Spleen (tissue), 11 donors: ENCODE data around the gene SP4. TPM values are rescaled to one million over a fixed set of nuclear protein-coding genes. Genes with fewer than 3 reads are reported as not detected.
A peak's percentile ranks its signal among the peaks of the same experiment; 100 is the strongest.

Experiments
- DNase-seq: peaks from one replicate; pipeline ENCODE4 v3.0.0-alpha.2; 2020
- H3K27ac ChIP-seq, 8 donors: fragments of 200-600 bp; sonication (generic) in 7 of 8; 1 replicate in 4 of 8; 2 replicates in 4 of 8; pipeline versions ENCODE4 v1.5.0 to v1.8.0; 2016 to 2021; ENCODE audit warnings: inconsistent platforms in 4 of 8, mild to moderate bottlenecking in 4 of 8, moderate library complexity in 1 of 8
- H3K27me3 ChIP-seq, 7 donors: fragments of 200-600 bp; sonication (generic) in 6 of 7; replicated peaks in 1 of 7; 1 replicate in 4 of 7; 2 replicates in 3 of 7; pipeline versions ENCODE4 v1.5.0 to v1.8.0; 2016 to 2021; ENCODE audit warnings: inconsistent platforms in 3 of 7, mild to moderate bottlenecking in 1 of 7
- H3K36me3 ChIP-seq, 6 donors: fragments of 200-600 bp; sonication (generic) in 5 of 6; 1 replicate in 4 of 6; 2 replicates in 2 of 6; pipeline versions ENCODE4 v1.5.0 to v1.8.0; 2016 to 2021; ENCODE audit warnings: inconsistent platforms in 2 of 6
- H3K4me1 ChIP-seq, 6 donors: fragments of 200-600 bp; sonication (generic) in 5 of 6; 1 replicate in 3 of 6; 2 replicates in 3 of 6; pipeline versions ENCODE4 v1.5.0 to v1.8.0; 2016 to 2021; ENCODE audit warnings: inconsistent platforms in 3 of 6
- H3K4me3 ChIP-seq, 8 donors: fragments of 200-600 bp; sonication (generic) in 7 of 8; 1 replicate in 4 of 8; 2 replicates in 4 of 8; pipeline versions ENCODE4 v1.5.0 to v1.8.0; 2016 to 2021; ENCODE audit warnings: inconsistent platforms in 4 of 8, mild to moderate bottlenecking in 4 of 8, moderate library complexity in 2 of 8
- H3K9me3 ChIP-seq, 8 donors: fragments of 200-600 bp; sonication (generic) in 7 of 8; 1 replicate in 4 of 8; 2 replicates in 4 of 8; pipeline versions ENCODE4 v1.5.0 to v1.8.0; 2016 to 2021; ENCODE audit warnings: inconsistent platforms in 4 of 8
- POLR2A ChIP-seq, 3 donors: fragments of 450-650 bp; IDR thresholded peaks; one replicate each; pipeline ENCODE4 v1.5.1; 2017; ENCODE audit warnings: antibody characterized with exemption in 3 of 3, mild to moderate bottlenecking in 1 of 3
- POLR2AphosphoS5 ChIP-seq, 3 donors: sonication (generic); formaldehyde crosslinking; IDR thresholded peaks; one replicate each; pipeline ENCODE4 v1.5.1; 2017; ENCODE audit warnings: antibody characterized with exemption in 3 of 3
- WGBS, 5 donors: extraction: QIAGEN DNeasy Blood & Tissue Kit in 3 of 5; methylation state at CpG; one replicate each; pipeline versions ENCODE4 v1.1.5 to v1.1.7; 2013 to 2018; 5-methylcytosine and 5-hydroxymethylcytosine counted together
- intact Hi-C: fragments of 100-400 bp; cut with DNase I; formaldehyde crosslinking; loops from one replicate; pipeline ENCODE4 v1.15.0; 2023; ENCODE audit warnings: low total_unique reads
- polyA plus RNA-seq, 3 donors: library from polyadenylated mRNA; stranded (reverse); fragments of 200-250 nt; gene quantifications; one replicate each; pipeline ENCODE4 v1.2.1, GENCODE V29; 2013
- total RNA-seq, 7 donors: library from RNA; depleted of rRNA in 3 of 7; stranded (reverse); fragments of >200 nt in 3 of 7; fragmentation: NEBNext Ultra II Directional in 4 of 7; extraction: Animal tissue kit (Norgen Biotek cat#: 25700) in 4 of 7; gene quantifications; one replicate each; pipeline versions ENCODE4 v1.1.0 to v1.2.1, GENCODE V29; 2016 to 2021
- TF ChIP-seq, protein P1 (sequence below), 11 experiments: fragments of 200-600 bp in 7 of 11; fragments of 450-650 bp in 4 of 11; sonication (generic) in 4 of 11; IDR thresholded peaks in 8 of 11; conservative IDR thresholded peaks in 3 of 11; 1 replicate in 7 of 11; 2 replicates in 4 of 11; pipeline versions ENCODE4 v1.4.0 to v1.8.0; 2016 to 2021; ENCODE audit warnings: antibody characterized with exemption in 11 of 11, inconsistent platforms in 4 of 11, mild to moderate bottlenecking in 1 of 11
- donor health status: healthy with polysubstance abuse.
- donor health status: DM: no; HTN: no; CAD: no; lungs with moderate emphysema.
- donor health status: DM: no; HTN: no; CAD: no.
- donor health status: Bipolar disorder and iron deficiency.
- donor health status: healthy.
- donor health status: DM: no; HTN: no; CAD: no.
- donor health status: DM: yes; HTN: yes; CAD: no.

Gene SP4
- total and polyA plus RNA-seq, 10 donors, result 2.5 to 19.0 (median 14.3) TPM

- no peaks in the 10 kb centered on the region for H3K9me3 ChIP-seq
- H3K36me3 ChIP-seq, result no peaks in the 10 kb centered on the region
- peak; percentile 77 for DNase-seq
- TF ChIP-seq POLR2A (IDR thresholded peaks at IDR 0.05), result no peak
- no peak for TF ChIP-seq POLR2AphosphoS5 (IDR thresholded peaks at IDR 0.05)
- TF ChIP-seq, protein P1, sequence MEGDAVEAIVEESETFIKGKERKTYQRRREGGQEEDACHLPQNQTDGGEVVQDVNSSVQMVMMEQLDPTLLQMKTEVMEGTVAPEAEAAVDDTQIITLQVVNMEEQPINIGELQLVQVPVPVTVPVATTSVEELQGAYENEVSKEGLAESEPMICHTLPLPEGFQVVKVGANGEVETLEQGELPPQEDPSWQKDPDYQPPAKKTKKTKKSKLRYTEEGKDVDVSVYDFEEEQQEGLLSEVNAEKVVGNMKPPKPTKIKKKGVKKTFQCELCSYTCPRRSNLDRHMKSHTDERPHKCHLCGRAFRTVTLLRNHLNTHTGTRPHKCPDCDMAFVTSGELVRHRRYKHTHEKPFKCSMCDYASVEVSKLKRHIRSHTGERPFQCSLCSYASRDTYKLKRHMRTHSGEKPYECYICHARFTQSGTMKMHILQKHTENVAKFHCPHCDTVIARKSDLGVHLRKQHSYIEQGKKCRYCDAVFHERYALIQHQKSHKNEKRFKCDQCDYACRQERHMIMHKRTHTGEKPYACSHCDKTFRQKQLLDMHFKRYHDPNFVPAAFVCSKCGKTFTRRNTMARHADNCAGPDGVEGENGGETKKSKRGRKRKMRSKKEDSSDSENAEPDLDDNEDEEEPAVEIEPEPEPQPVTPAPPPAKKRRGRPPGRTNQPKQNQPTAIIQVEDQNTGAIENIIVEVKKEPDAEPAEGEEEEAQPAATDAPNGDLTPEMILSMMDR (IDR thresholded peaks at IDR 0.05 in 8 of 11, conservative IDR thresholded peaks at IDR 0.05 in 3 of 11), result no peak
- H3K27me3 ChIP-seq, result peaks cover 0 to 76% (median 44%) of the 10 kb centered on the region in 7 donors
- no peak within 1 kb of the TSS for H3K27ac ChIP-seq
- H3K4me1 ChIP-seq, result peaks cover 12 to 17% (median 15%) of the 10 kb centered on the region in 6 donors
- intact Hi-C loops, result no loop called here
- 1 to 9% (median 1%) methylated on average over 29 to 66 of the region's 66 CpGs for WGBS, 5 donors
- peak within 1 kb of the TSS in 7 of 8 donors; percentile 22 to 66 (median 37) for H3K4me3 ChIP-seq
Measured at GRCh38 chr7:21542891-21543527, 115.1 kb downstream of the SP4 start, which contains the start of gene DNAH11. TSS of gene DNAH11 (plus strand) at chr7:21543039. CDS start at chr7:21543246, 207 bp downstream.

DNA sequence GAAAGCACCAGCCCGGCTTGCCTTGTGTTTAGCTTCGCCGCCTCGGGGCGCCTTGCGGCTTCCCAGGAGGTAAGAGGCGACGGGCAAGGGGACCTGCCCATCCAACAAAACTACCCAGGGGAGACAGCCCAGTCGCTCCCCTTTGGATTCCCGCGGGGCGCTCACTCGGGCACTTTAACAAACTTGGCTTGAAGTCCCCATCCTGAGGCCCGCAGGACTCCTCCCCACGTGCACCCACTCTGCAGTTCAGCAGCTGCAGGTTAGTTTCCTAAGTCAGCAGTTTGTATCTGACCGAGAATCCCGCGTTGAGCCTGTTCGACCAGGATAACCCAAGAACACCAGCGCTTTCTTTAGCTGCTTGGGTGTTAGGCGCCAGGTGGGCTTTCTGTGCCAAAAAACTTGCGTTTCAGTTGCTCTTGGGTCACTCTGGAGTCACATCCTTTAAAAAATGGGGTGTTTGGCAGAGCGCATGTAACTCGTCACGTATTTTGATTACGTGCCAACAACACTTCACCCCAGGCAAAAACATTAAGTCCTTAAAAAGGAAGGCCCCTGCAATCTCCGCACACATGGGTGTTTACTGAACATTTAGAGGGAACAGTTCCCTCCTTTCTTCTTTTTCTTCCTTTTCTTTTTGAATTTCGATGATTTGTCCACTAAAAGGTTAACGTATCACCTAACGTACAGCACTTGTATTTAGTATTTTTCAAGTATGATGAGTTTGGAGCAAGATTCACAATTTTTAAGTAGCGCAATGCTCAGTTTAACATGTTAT lies 115.8 kb downstream of the SP4 start:
- H3K27me3 ChIP-seq, result peaks cover 0 to 72% (median 44%) of the 10 kb centered on the region in 7 donors
- H3K4me3 ChIP-seq, result peak overlapping the region in 7 of 8 donors; percentile 22 to 66 (median 37)
- no peak for DNase-seq
- H3K4me1 ChIP-seq, result peaks cover 12 to 17% (median 15%) of the 10 kb centered on the region in 6 donors
- TF ChIP-seq POLR2A (IDR thresholded peaks at IDR 0.05) (no peak), POLR2AphosphoS5 (IDR thresholded peaks at IDR 0.05) (no peak)
- TF ChIP-seq, protein P1 (IDR thresholded peaks at IDR 0.05 in 8 of 11, conservative IDR thresholded peaks at IDR 0.05 in 3 of 11), result no peak
- WGBS, 5 donors, result 8 to 15% (median 9%) methylated on average over 28 to 31 of the region's 31 CpGs
- no peak overlapping the region for H3K27ac ChIP-seq
- intact Hi-C loops, result no loop called here
- H3K9me3 ChIP-seq, result no peaks in the 10 kb centered on the region
- no peaks in the 10 kb centered on the region for H3K36me3 ChIP-seq

DNA sequence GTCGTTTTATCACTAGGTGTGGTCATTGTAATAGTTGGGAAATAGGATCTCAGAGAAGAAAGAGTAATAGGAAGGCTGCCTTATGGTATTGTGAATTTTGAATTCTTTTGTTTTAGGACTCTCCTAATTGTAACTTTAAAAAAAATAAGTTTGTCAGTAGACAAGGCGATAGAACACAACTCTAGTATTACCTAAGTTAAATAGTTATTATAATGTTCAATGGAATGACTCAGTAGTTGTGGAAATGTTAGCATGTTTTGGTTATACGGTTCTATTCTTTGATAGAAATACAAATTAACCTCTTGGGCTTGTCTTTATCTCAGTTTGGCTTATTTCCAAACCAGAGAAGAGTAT lies 116.4 kb downstream of the SP4 start:
- H3K27me3 ChIP-seq, result peaks cover 0 to 68% (median 44%) of the 10 kb centered on the region in 7 donors
- WGBS, 5 donors, result 26 to 42% (median 35%) methylated on average over 3 of the region's 3 CpGs
- DNase-seq, result no peak
- TF ChIP-seq, protein P1 (IDR thresholded peaks at IDR 0.05 in 8 of 11, conservative IDR thresholded peaks at IDR 0.05 in 3 of 11), result no peak
- no peaks in the 10 kb centered on the region for H3K36me3 ChIP-seq
- intact Hi-C loops, result no loop called here
- H3K4me3 ChIP-seq, result no peak overlapping the region
- no peak overlapping the region for H3K27ac ChIP-seq
- no peaks in the 10 kb centered on the region for H3K9me3 ChIP-seq
- peaks cover 12 to 17% (median 15%) of the 10 kb centered on the region in 6 donors for H3K4me1 ChIP-seq

- Histone ChIP-seq H3K27me3 (peaks cover 0 to 64% (median 44%) of the 10 kb centered on the region in 7 donors), H3K27ac (no peak overlapping the region), H3K4me3 (no peak overlapping the region), H3K36me3 (no peaks in the 10 kb centered on the region), H3K4me1 (peaks cover 12 to 17% (median 15%) of the 10 kb centered on the region in 6 donors), H3K9me3 (no peaks in the 10 kb centered on the region)
- DNase-seq, result no peak
- intact Hi-C loops, result no loop called here
- WGBS, 5 donors, result 66 to 79% (median 74%) methylated on average over 3 of the region's 3 CpGs
- TF ChIP-seq POLR2A (IDR thresholded peaks at IDR 0.05), result no peak
- no peak for TF ChIP-seq POLR2AphosphoS5 (IDR thresholded peaks at IDR 0.05)
- TF ChIP-seq, protein P1 (IDR thresholded peaks at IDR 0.05 in 8 of 11, conservative IDR thresholded peaks at IDR 0.05 in 3 of 11), result no peak
Measured at GRCh38 chr7:21544715-21545114, 116.8 kb downstream of the SP4 start.
